HG02798 (cell line): ENCODE results near the gene PRLHR.
A peak's percentile ranks its signal among the peaks of the same experiment; 100 is the strongest.

ENCODE experiments used
- ATAC-seq: cut with Tn5 transposase; IDR thresholded peaks from one replicate; pipeline ENCODE4 v1.9.1; 2021; ENCODE audit warnings: mild to moderate bottlenecking; ENCODE audit not compliant: unreplicated experiment, poor library complexity

Gene PRLHR

DNA sequence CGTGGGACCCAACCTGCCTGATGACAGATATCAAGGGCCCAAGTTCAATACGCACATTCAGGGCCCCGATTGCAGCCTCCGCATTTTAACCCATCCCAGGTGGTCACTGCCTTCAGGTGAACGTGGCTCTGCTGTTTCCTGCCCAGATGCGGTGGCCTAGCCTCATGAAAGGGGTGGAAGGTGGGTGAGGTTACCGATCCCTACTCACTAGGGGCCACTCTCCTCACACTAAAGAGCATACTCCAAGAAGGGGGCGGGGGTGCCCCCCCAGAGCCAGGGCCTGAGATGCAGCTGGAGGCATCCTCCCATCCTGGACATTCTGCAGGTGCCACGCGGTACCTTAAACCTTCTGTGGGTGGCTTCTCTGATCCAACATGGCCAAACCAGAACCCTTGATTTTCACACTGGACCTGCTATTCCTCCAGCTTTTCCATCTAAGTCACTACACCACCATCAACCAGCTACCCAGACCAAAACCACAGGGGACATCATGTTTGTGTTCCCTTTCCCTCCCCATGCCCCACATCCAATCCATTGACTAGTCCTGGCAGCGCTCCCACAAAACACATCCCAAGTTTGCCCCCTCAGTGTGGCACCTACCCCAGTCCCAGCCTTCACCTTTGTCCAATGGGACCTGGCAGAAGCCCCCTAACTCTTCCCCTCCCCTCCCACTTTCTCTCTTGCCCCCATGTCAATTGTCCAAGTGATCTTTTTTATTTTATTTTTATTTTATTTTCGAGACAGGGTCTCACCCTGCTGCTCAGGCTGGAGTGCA lies 30.0 kb downstream of the PRLHR start:
- no peak for ATAC-seq

DNA sequence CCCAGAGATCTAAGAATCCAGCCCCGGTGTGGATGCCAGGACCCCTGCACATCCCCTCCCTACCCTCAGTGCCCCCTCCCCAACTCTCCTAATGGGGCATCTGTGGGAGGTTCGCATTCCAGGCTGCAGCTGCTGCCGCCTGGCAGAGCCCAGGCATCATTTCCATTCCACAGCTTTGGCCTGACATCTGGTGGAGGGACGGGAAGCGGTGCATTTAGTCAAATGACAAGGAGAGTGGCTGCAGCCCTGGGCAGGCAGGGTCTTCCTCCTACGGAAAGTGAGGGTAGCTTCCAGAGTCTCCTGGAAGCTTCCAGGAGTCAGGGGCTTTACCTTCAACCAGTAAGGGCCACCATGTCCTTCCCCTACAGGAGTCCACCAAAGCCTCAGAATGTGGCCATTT lies 30.8 kb downstream of the PRLHR start:
- no peak for ATAC-seq

DNA sequence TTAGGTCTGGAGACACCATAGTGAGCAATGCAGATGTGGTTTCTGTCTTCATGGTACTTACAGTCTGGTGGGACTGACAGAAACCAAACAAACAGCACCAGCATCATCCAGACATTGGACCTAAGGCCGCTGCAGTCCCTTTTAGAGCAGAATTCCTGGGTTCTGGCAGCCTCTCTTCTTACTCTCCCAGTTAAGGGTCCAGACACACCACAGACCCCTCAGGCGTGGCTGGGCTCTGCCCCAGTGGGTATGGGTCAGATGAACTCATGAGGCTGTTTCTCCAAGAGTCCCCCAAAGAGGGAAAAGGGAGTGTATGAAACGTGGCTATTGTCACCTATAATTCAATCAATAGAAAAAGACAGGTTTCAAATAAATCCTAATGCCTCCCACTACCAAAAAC lies 31.3 kb downstream of the PRLHR start:
- no peak for ATAC-seq

DNA sequence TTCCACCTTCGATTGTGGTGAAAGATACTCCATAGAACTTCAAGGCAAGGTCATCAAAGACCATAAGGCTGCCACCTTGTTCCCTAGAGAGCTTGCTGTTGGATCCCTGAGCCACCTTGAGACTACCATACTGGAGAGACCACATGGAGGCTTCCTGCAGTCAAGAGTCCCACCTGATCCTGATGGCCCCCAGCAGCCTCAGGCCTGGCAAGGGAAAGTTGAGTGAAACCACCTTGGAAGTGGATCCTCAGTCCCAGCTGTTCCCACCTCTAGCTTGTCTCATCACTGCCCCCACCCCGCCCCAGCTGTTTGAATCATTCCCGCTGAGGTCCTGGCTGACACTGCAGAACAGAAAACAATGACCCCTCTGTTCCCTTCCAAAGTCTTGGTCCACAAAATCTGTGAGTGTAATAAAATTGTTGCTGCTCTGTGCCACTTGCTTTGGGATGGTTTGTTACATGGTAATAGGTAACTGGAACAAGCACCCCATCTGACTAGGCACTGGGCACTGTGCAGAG lies 32.0 kb downstream of the PRLHR start:
- ATAC-seq: no peak

DNA sequence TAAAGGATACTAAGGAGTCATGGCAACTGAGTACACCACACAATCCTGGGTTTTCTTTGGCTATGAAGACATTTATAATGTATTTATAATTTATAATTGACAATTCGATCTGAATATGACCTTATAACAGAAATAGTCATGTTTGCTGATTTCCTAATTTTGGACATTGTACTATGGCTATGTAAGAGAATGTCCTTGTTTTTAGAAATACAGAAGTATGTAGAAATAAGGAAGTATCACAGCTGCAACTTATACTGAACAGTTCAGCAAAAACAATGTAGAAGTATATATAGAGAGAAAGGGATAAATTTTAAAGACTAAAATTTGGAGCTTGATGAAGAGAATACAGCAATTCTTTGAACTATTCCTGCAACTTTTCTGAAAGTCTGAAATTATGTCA lies 32.6 kb downstream of the PRLHR start:
- no peak for ATAC-seq

DNA sequence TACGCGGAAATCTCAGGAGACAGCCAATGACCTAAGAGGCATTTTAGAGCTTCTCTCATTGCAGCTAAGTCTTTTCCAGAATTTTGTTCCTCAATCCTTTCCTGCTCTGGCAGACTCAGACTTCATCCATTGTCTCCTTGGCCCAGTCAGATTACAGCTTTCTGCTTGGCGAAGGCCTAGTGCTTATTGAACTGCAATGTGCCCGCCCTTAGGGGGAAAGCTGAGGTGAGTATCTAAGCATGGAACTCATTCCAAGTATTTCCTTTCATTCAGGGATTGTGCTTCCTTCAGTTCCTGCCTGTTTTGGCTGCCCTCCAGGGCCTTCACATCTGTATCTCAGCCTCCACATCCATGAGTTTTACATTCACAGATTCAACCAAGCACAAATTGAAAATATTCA lies 37.5 kb downstream of the PRLHR start:
- no peak for ATAC-seq

DNA sequence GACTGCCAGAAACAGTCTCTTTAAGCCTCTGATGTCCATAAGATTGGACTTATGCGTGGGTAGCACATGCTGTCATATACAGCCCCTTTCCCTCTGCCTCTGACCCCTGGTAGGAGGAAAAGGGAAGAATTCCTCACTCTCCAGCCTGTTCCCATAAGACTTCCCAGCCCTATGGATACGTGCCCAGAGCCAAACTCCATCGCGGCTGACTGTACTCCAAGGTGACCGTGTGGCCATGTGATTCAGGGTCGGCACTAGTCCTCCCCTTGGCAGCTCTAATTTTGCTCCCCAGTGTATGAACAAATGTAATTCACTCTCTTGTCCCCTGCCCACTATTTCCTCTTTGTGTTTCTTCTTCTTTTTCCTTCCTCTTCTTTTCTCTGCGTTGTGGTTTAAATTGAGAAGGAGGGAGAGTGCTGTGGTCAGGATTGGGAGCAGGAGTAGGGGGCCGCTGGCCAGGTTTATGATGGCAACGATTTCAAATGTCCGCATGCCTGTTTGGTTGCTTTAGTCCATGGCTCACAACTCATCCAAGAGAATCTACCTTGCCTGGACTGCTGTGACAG lies 43.8 kb downstream of the PRLHR start:
- ATAC-seq: no peak

DNA sequence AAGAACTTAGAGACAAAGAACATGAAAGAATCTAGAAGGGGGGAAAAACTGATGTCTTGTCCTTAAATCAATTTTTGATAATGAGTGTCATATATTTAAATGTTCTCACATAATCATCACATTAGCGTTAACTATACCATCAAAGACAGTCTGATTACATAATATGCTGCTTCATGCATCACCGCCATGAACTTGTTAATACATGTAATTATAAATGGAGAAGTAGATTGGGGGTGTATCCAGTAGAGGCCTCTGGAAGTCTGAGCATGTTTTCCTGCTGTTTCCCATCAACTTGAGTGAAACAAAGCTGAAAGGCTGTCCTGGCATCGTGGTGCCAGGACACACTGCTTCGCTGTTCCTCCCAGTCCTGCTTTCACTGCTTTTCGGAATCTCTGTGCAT lies 48.2 kb downstream of the PRLHR start:
- ATAC-seq: no peak

DNA sequence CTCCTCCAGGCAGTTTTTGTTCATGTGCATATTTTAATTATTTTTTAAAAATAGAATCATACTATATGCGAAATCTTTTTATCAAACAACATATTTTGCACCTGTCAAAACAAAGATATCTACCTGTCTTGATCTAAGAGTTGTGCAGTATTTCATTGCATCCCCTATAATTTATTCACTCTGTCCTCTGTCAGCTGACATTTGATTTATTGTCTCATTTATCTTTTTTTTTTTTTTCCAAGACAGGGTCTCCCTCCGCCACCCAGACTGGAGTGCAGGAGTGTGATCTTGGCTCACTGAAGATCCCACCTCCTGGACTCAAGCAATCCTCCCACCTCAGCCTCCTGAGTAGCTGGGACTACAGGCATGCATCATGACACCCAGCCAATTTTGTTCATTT lies 49.0 kb downstream of the PRLHR start:
- no peak for ATAC-seq

DNA sequence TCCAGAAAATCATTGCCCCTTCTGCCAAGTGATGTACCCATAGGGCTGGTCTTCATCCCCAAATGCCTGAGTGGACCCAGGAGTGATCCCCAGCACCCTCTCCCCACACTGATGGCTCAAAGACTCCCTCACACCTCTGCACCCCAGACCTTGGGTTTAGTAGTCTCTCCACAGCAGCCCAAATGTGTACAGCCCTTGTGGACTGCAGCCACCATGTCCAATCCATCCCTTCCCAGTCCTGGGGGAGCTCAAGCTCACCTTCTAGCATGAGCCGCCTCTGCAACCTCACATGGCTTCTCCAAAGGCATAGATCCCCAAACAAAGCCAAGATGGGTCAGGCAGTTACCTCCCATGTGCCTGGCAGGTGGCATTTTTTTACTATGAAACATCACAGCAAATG lies 50.1 kb downstream of the PRLHR start:
- ATAC-seq: no peak

DNA sequence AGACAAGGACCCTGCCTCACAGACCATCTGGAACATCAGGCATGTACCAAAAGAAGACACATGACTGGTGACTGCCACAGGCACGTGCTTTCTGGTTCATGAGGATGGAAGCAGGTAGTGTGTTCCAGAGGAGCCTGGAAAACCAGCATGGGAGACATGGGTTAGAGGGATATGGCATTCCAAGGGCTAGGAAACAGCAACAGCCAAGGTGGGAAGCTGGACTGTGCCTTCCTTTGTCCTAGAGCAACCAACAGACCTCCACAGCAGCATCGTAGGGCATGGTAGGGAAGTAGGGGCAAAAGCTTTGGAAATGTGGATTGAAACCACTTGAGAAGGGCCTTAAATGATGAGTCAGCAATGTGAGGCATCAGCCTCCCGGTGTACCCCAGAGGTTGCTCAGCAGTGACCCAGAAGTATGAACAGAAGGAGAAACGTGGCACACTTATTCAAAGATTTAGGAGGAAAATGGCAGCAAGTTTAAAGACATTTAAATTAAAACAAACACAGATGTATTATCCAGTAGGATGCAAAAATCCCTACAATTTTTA lies 51.0 kb downstream of the PRLHR start:
- ATAC-seq: no peak

DNA sequence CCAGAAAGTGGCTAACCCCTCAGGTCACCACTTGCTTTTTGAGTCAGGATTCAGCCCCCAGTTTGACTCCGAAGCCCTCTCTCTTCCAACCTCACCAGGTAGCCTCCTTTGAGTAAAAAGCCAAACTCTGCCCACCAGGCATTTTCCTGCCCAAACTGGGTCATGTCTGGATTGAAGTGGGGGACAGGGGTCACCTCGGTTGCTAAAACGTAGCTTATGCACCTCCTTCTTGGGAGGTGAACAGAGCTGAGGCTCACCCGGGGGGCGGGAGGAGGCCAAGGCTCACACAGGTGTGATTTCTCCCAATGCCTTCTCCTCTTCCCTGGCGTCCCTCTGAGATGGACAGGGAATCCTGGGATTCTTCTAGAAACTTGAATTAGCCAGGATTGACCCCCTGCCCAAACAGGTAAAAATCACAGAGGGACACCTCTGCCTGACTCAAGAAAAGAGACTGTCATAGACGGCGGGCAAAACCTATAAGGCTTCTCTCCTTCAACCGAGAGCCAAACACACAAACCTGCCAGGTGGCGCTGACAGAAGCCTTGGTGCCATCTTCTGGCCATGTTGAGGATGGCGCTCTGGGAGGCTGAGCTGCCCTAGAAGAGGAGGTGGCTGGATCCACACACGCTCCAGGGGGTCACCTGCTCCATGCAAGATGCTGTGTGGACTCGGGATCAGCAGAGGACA lies 51.6 kb downstream of the PRLHR start:
- ATAC-seq: peak; percentile 76

DNA sequence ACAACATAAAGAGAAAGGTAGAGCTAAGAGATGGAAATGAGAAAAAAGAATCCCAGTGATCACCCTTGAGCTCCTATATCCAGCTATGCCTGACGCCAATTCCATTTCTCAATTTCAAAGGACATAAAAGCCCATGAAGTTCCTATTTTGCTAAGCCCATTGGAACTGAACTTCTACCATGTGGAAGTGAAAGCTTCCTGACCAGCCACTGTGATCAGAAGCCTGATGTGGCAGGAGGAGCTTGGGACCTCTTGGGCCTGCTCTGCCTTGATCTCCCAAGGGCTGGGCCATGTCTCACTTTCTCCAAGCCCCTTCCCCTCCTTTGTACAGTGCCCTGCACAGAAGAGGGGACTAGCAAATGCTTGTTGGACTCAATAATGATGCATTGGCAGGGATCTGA lies 52.7 kb downstream of the PRLHR start:
- ATAC-seq: no peak

DNA sequence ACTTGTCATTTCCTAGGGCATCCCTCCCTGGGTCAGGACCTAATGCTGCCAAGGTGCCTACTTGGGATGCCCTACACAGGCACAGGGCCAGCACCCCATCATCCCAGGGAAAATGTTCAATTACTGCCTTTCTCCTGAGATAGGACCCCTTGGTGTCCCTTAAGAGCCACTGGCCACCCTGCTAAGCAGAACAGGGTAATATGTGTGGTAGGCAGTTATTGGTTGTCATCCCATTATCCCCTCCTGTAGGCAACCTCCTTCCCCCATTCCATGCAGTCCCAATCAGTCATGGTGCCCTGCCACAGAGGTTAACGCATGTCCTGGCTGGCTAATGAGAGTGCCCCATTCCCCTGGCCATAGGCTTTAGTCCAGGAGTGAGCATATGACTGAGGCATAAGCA lies 53.2 kb downstream of the PRLHR start:
- ATAC-seq: no peak

DNA sequence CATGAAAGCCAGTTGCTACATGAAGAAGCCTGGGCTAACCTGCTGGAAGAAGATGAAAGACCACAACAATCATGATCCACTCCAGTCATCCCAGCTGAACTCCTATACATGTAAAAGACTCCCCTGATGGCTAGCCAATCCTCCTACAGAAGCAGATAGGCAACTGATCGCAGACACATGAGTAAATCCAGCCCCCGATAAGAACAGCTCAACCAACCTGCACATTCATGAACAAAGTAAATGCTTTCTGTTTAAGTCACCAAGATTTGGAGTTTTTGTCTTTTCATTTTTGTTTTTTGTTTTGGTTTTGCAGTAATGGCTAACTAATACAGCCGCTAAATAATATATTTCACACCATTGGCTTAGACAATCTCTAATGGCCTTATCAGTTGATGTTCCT lies 53.7 kb downstream of the PRLHR start:
- ATAC-seq: no peak
